HEK293 (cell line): ENCODE data around the gene ELOVL3.

Experiments used
- GFI1B ChIP-seq: fragments of 450-650 bp; formaldehyde crosslinking; IDR thresholded peaks from 2 replicates; pipeline ENCODE4 v1.5.1; 2016; ENCODE audit warnings: missing biosample characterization, missing genetic modification characterization
- GLI2 ChIP-seq: fragments of 450-650 bp; formaldehyde crosslinking; IDR thresholded peaks from 2 replicates; pipeline ENCODE4; 2017; ENCODE audit warnings: missing biosample characterization, missing genetic modification characterization, low read depth, borderline replicate concordance
- GLI4 ChIP-seq: fragments of 450-650 bp; formaldehyde crosslinking; IDR thresholded peaks from 2 replicates; pipeline ENCODE4 v1.5.1; 2016; ENCODE audit warnings: missing biosample characterization, missing genetic modification characterization
- HOXD13 ChIP-seq: sonication (generic); formaldehyde crosslinking; IDR thresholded peaks from 2 replicates; pipeline ENCODE4 v1.8.0; 2022; ENCODE audit warnings: missing genetic modification reagents, borderline replicate concordance
- MEIS1 ChIP-seq: sonication (generic); formaldehyde crosslinking; IDR thresholded peaks from 2 replicates; pipeline ENCODE4 v1.8.1; 2022; ENCODE audit warnings: missing genetic modification reagents, mild to moderate bottlenecking, borderline replicate concordance
- OSR2 ChIP-seq: fragments of 450-650 bp; formaldehyde crosslinking; IDR thresholded peaks from 2 replicates; pipeline ENCODE4 v1.5.1; 2016; ENCODE audit warnings: missing biosample characterization, missing genetic modification characterization
- PBX3 ChIP-seq: sonication (generic); formaldehyde crosslinking; IDR thresholded peaks from 2 replicates; pipeline ENCODE4 v1.8.1; 2022; ENCODE audit warnings: mild to moderate bottlenecking, moderate library complexity, missing genetic modification reagents
- SCRT2 ChIP-seq: fragments of 450-650 bp; formaldehyde crosslinking; IDR thresholded peaks from 2 replicates; pipeline ENCODE4 v1.5.1; 2016; ENCODE audit warnings: missing biosample characterization, missing genetic modification characterization
- SETDB1 ChIP-seq: IDR thresholded peaks from one replicate; pipeline ENCODE4 v1.6.1; 2017; ENCODE audit warnings: mild to moderate bottlenecking, low read length, moderate library complexity, mixed read lengths; ENCODE audit not compliant: insufficient read length
- SP3 ChIP-seq: fragments of 450-650 bp; formaldehyde crosslinking; IDR thresholded peaks from 2 replicates; pipeline ENCODE4 v1.5.1; 2016; ENCODE audit warnings: missing biosample characterization, missing genetic modification characterization
- ZBTB21 ChIP-seq: fragments of 450-650 bp; formaldehyde crosslinking; IDR thresholded peaks from 2 replicates; pipeline ENCODE4 v1.5.1; 2017; ENCODE audit warnings: missing biosample characterization, missing genetic modification characterization
- ZBTB48 ChIP-seq: fragments of 450-650 bp; formaldehyde crosslinking; IDR thresholded peaks from 2 replicates; pipeline ENCODE4 v1.5.1; 2016; ENCODE audit warnings: missing biosample characterization, missing genetic modification characterization
- ZBTB6 ChIP-seq: fragments of 450-650 bp; formaldehyde crosslinking; IDR thresholded peaks from 2 replicates; pipeline ENCODE4 v1.5.1; 2017; ENCODE audit warnings: missing biosample characterization, missing genetic modification characterization
- ZBTB7A ChIP-seq: fragments of 450-650 bp; formaldehyde crosslinking; IDR thresholded peaks from 2 replicates; pipeline ENCODE4 v1.5.1; 2016; ENCODE audit warnings: low read depth, missing biosample characterization, missing genetic modification characterization
- ZNF146 ChIP-seq: fragments of 450-650 bp; formaldehyde crosslinking; IDR thresholded peaks from 2 replicates; pipeline ENCODE4 v1.5.1; 2016; ENCODE audit warnings: missing biosample characterization, missing genetic modification characterization
- ZNF148 ChIP-seq: fragments of 450-650 bp; formaldehyde crosslinking; IDR thresholded peaks from 2 replicates; pipeline ENCODE4 v1.5.0; 2017; ENCODE audit warnings: missing biosample characterization, missing genetic modification characterization, borderline replicate concordance
- ZNF18 ChIP-seq: fragments of 450-650 bp; formaldehyde crosslinking; IDR thresholded peaks from 2 replicates; pipeline ENCODE4 v1.5.1; 2016; ENCODE audit warnings: missing biosample characterization, missing genetic modification characterization
- ZNF335 ChIP-seq: fragments of 450-650 bp; formaldehyde crosslinking; conservative IDR thresholded peaks from 2 replicates; pipeline ENCODE4 v1.5.1; 2016; ENCODE audit warnings: missing biosample characterization, missing genetic modification characterization
- ZNF449 ChIP-seq: fragments of 450-650 bp; formaldehyde crosslinking; IDR thresholded peaks from 2 replicates; pipeline ENCODE4 v1.5.1; 2017; ENCODE audit warnings: missing biosample characterization, mild to moderate bottlenecking, missing genetic modification characterization, moderate library complexity
- ZNF488 ChIP-seq: fragments of 450-650 bp; formaldehyde crosslinking; IDR thresholded peaks from 2 replicates; pipeline ENCODE4 v1.5.1; 2016; ENCODE audit warnings: missing biosample characterization, missing genetic modification characterization
- ZNF544 ChIP-seq: fragments of 450-650 bp; formaldehyde crosslinking; IDR thresholded peaks from 2 replicates; pipeline ENCODE4 v1.5.0; 2017; ENCODE audit warnings: missing biosample characterization, missing genetic modification characterization
- ZNF558 ChIP-seq: fragments of 450-650 bp; formaldehyde crosslinking; IDR thresholded peaks from 2 replicates; pipeline ENCODE4 v1.5.1; 2016; ENCODE audit warnings: missing biosample characterization, missing genetic modification characterization
- ZNF660 ChIP-seq: fragments of 450-650 bp; IDR thresholded peaks from 2 replicates; pipeline ENCODE4 v1.5.1; 2018; ENCODE audit warnings: missing biosample characterization, mild to moderate bottlenecking, missing genetic modification characterization
- ZNF677 ChIP-seq: fragments of 450-650 bp; IDR thresholded peaks from 2 replicates; pipeline ENCODE4 v1.5.0; 2018; ENCODE audit warnings: missing biosample characterization, mild to moderate bottlenecking, missing genetic modification characterization, moderate library complexity
- ZNF747 ChIP-seq: fragments of 450-650 bp; formaldehyde crosslinking; IDR thresholded peaks from 2 replicates; pipeline ENCODE4 v1.5.1; 2016; ENCODE audit warnings: missing biosample characterization, missing genetic modification characterization
- ZNF785 ChIP-seq: fragments of 450-650 bp; formaldehyde crosslinking; IDR thresholded peaks from 2 replicates; pipeline ENCODE4 v1.5.1; 2016; ENCODE audit warnings: missing biosample characterization, missing genetic modification characterization
- ZNF791 ChIP-seq: fragments of 450-650 bp; formaldehyde crosslinking; IDR thresholded peaks from 2 replicates; pipeline ENCODE4 v1.5.1; 2016; ENCODE audit warnings: missing biosample characterization, missing genetic modification characterization
- ZNF792 ChIP-seq: fragments of 450-650 bp; formaldehyde crosslinking; IDR thresholded peaks from 2 replicates; pipeline ENCODE4 v1.5.1; 2016; ENCODE audit warnings: missing biosample characterization, missing genetic modification characterization
- ZNF830 ChIP-seq: fragments of 450-650 bp; IDR thresholded peaks from 2 replicates; pipeline ENCODE4 v1.5.0; 2018; ENCODE audit warnings: missing biosample characterization, missing genetic modification characterization, low read depth, mild to moderate bottlenecking, moderate library complexity
- ZSCAN16 ChIP-seq: fragments of 450-650 bp; formaldehyde crosslinking; IDR thresholded peaks from 2 replicates; pipeline ENCODE4 v1.5.1; 2016; ENCODE audit warnings: missing biosample characterization, missing genetic modification characterization
- ZSCAN18 ChIP-seq: fragments of 450-650 bp; formaldehyde crosslinking; IDR thresholded peaks from 2 replicates; pipeline ENCODE4 v1.5.1; 2016; ENCODE audit warnings: missing biosample characterization, missing genetic modification characterization

Gene ELOVL3

GRCh38 chr10:102241444-102242117 lies 15.5 kb downstream of the ELOVL3 start, which contains the start of gene PITX3 (continued):
- TF ChIP-seq ZSCAN18 (tag by site-specific recombination) (no peak), ZNF791 (tag by site-specific recombination) (no peak), ZNF558 (tag by site-specific recombination) (no peak), ZNF830 (tag by site-specific recombination) (no peak), SP3 (tag by site-specific recombination) (peak; percentile 90), ZNF660 (tag by site-specific recombination) (no peak), ZBTB7A (tag by site-specific recombination) (peak; percentile 46; the same call in 1 of the 2 replicates), GFI1B (no peak), ZNF146 (no peak), ZNF488 (tag by site-specific recombination) (no peak), ZBTB21 (tag by site-specific recombination) (no peak), MEIS1 (CRISPR knock-in tag) (no peak), GLI4 (no peak), PBX3 (CRISPR knock-in tag) (no peak), ZNF148 (tag by site-specific recombination) (no peak), ZNF335 (tag by site-specific recombination) (peak; percentile 23; the same call in 1 of the 2 replicates), ZBTB48 (0 out of 2 replicates have a peak, but pooled peaks have one; percentile 2), ZNF747 (tag by site-specific recombination) (no peak), GLI2 (tag by site-specific recombination) (no peak), OSR2 (tag by site-specific recombination) (no peak), HOXD13 (no peak), SETDB1 (no peak), ZNF677 (no peak), ZNF544 (tag by site-specific recombination) (no peak), ZSCAN16 (tag by site-specific recombination) (no peak), ZNF792 (tag by site-specific recombination) (no peak), ZNF785 (0 out of 2 replicates have a peak, but pooled peaks have one; percentile 48), ZNF449 (no peak), ZNF18 (no peak), ZBTB6 (tag by site-specific recombination) (no peak), SCRT2 (tag by site-specific recombination) (peak; percentile 72)
